ENCODE measurements around the gene FAM114A2.

FAM114A2 gene

DNA sequence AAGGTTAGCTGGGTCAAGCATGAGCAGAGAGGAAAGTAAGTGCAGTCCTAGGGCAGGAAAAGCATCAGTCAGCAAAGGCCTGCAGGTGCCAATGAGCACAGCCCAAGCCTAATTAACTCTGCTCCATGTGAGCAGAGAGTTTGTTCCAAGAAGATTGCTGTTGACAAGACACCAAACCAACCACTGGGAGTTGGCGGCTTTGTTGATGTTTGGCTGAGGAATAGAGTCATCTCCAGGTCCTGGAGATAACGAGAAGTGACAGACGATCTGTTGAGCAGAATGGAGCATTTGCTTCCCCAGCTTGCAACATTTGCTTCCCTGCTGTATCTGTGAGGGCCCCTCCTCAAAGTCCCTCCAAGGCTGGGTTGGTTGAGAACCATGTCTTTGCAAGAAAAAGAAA, 68.2 kb downstream of the FAM114A2 start:
- Mint-ChIP-seq H3K27ac (ENCODE audit: low read depth) (no peak overlapping the region), H3K4me3 (no peak overlapping the region), H3K4me1 (no peaks in the 10 kb centered on the region), H3K36me3 (ENCODE audit: insufficient read depth) (no peaks in the 10 kb centered on the region), H3K27me3 (peaks cover 1% of the 10 kb centered on the region), H3K9me3 (no peaks in the 10 kb centered on the region)
- ATAC-seq (replicated peaks; ENCODE audit: extremely low read depth, poor library complexity, severe bottlenecking) (no peak), DNase-seq (ENCODE audit: low spot score in 2 of 2) (no peak)

DNA sequence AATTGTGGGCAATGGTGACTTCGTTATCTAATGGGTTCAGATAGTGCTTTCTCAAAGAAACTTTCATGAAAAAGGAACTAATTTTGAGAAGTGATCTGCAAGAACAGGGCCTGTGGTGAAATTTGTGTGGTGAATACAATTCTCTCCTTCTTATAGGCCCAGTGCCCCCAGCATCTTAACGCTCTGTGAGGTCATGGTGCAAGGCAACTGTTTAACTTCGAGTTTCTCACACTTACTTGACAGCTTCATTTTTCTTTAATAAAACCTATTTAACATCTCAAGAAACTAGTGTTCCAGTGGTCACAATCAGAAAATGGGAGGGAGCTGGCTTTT, 69.2 kb downstream of the FAM114A2 start:
- H3K36me3 Mint-ChIP-seq (ENCODE audit: insufficient read depth), result no peaks in the 10 kb centered on the region

DNA sequence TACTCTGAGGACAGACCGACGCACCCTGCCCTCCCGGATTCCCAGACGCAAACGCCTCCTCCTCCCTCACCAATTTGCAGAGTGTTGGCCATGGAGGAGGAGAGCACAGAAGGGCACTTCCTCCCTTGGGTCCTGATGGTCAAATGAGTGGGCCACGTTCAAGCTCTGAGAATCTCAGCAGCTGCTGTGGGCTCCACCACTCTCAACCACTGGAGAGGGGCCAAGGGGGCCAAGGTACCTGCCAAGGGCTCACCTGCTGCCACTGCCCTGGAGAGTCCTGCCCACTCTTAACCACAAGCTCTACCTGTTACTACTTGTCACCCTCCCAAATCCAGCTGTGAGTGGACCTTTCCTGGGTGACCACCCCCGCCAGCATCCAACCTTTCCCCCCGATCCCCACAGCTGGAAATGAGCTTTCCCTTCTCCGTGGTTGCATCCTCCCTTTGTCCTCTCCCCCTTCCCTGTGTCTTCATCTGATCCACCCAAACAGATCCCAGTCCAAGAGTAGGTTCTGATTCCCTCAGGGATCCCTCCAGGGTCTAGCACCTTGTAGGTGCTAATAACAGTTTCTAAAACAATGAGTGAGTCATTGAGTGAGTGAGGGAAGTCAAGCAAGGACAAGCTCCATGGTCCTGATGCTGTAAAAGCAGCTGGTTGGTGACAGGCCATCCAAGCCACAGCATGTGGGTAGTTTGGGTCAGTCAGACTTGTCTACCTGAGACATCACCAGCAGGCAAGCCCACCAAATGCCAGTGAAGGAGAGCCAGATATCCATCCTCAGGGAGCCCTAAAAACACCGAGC, 69.7 kb downstream of the FAM114A2 start:
- H3K27ac Mint-ChIP-seq (ENCODE audit: low read depth), result no peak overlapping the region
- DNase-seq (ENCODE audit: low spot score in 2 of 2), result no peak
- ATAC-seq (replicated peaks; ENCODE audit: extremely low read depth, poor library complexity, severe bottlenecking), result no peak
- no peaks in the 10 kb centered on the region for H3K36me3 Mint-ChIP-seq (ENCODE audit: insufficient read depth)
- no peaks in the 10 kb centered on the region for H3K27me3 Mint-ChIP-seq
- H3K4me3 Mint-ChIP-seq, result no peak overlapping the region
- H3K4me1 Mint-ChIP-seq, result no peaks in the 10 kb centered on the region
- no peaks in the 10 kb centered on the region for H3K9me3 Mint-ChIP-seq

More for the DNA sequence above, 69.2 kb downstream of the FAM114A2 start:
- Mint-ChIP-seq H3K4me1 (no peaks in the 10 kb centered on the region), H3K4me3 (no peak overlapping the region), H3K9me3 (no peaks in the 10 kb centered on the region), H3K27me3 (no peaks in the 10 kb centered on the region), H3K27ac (ENCODE audit: low read depth) (no peak overlapping the region)
- DNase-seq (ENCODE audit: low spot score in 2 of 2) (no peak), ATAC-seq (replicated peaks; ENCODE audit: extremely low read depth, poor library complexity, severe bottlenecking) (no peak)

DNA sequence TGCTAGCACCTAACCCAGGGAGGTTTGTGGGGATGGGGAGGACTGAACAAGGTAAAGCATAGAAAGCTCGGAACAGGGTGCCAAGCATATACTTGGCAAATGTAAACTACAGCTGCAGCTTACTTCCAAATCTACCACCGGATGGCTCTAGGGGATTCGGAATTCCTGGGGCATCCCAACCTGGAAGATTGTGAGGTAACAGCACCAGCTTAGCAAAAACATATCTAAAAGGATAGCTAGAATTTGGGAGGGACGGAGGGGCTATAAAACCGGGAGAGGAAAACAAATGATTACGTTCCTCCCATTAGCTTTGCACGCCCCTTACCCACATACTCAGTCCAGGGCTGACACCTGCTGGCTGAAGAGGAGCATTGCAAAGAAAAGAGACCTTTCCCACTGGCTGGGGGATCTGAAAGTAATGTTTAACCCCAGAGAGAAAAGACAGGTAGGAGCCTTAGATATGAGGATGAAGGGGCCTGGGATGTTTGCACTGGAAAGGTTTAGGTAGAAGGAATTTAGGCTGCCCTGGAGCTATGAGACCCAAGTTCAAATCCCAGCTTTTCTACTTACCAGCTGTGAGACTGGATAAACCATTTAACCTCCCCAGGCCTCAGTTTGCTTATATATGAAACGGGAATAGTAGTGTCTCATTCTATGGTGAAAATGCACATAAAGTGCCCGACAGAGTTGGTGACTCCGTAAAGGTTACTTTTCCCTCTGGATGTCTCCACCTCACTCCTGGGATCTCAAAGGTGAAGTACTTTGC, 73.6 kb downstream of the FAM114A2 start:
- ATAC-seq (replicated peaks; ENCODE audit: extremely low read depth, poor library complexity, severe bottlenecking) (no peak), DNase-seq (ENCODE audit: low spot score in 2 of 2) (peak in 1 of 2 donors; percentile 22)
- H3K4me1 Mint-ChIP-seq, result peaks cover 11% of the 10 kb centered on the region
- H3K9me3 Mint-ChIP-seq, result no peaks in the 10 kb centered on the region
- H3K4me3 Mint-ChIP-seq, result no peak overlapping the region
- no peaks in the 10 kb centered on the region for H3K27me3 Mint-ChIP-seq
- no peak overlapping the region for H3K27ac Mint-ChIP-seq (ENCODE audit: low read depth)
- H3K36me3 Mint-ChIP-seq (ENCODE audit: insufficient read depth), result peaks cover 4% of the 10 kb centered on the region

DNA sequence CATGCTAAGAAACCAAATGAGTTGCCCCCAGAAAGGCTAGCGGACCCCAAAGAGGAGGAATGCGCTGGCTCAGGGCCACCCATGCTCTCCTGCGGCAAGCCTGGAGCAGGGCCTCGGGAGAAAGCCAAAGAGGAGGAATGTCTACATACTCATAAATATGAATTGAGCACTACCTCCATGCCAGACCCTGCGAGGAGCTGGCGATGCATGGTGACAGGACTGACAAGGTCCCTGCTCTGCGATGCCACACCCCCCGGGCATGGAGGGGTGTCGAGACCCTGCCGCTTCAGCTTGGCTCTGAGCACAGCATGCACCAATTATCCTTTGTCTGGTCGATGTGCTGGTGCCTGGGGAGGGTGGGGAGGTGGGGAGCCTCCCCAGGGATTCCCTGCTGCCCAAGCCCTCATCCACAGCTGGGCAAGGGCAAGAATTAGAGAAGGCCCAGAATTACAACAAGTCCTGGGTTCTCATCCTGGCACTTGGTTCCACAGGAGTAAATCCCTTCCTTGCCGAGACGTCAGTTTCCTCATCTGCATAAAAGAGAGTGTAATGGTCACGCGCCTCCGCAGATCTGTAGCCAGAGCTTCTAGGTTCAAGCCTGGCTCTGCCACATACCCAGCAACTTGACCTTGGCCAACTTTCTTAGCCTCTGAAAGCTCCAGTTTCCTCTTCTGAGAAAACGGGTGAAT, 74.4 kb downstream of the FAM114A2 start:
- Mint-ChIP-seq H3K27ac (ENCODE audit: low read depth) (no peak overlapping the region), H3K27me3 (no peaks in the 10 kb centered on the region), H3K36me3 (ENCODE audit: insufficient read depth) (peaks cover 4% of the 10 kb centered on the region), H3K4me3 (no peak overlapping the region), H3K4me1 (peaks cover 18% of the 10 kb centered on the region), H3K9me3 (no peaks in the 10 kb centered on the region)
- DNase-seq (ENCODE audit: low spot score in 2 of 2) (no peak), ATAC-seq (replicated peaks; ENCODE audit: extremely low read depth, poor library complexity, severe bottlenecking) (no peak)

DNA sequence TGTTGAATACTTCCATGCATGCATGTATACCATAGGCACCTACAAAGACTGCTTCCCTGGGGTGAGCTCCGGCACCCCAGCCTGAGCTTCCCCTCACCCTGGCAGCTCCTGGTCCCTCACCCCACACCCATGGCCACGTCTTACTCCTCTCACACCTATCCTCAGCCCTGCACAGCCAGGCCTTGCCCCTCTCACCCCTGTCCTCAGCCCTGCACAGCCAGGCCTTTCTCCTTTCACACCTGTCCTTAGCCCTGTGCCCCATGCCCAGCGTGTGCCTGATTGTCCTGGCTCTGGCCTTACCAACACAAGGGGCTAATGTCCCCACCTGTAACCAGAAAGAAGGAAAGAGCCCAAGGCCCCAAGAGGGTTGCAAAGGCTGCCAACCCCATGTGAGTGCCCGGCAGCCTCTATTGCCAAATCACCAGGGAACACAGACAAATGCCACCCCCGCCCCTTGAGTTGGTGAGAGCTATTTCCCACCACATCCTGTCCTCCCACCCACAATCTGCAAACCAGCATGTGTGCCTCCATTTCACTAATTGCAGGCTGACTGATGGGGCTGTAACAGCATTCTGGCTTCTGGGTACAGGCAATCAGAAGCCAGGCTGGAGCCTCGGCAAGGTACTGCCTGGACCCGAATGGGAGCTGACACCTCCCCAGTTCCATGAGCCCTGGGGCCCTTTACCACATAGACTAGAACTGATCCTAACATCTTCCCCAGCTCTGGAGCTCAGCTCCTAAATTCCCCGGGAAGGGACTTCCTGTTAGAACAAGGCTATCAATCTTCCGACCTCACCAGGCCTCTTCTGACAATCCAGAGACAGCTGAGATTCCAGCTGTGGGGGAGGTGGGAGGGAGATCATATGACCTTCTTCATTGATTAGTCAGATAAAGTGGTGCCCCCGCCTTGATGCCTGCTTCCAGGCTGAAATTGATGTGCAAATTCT, 78.2 kb downstream of the FAM114A2 start:
- Mint-ChIP-seq H3K9me3 (no peaks in the 10 kb centered on the region), H3K27me3 (no peaks in the 10 kb centered on the region), H3K4me1 (peaks cover 21% of the 10 kb centered on the region), H3K27ac (ENCODE audit: low read depth) (peak overlapping the region; percentile 49), H3K36me3 (ENCODE audit: insufficient read depth) (peaks cover 4% of the 10 kb centered on the region), H3K4me3 (peak overlapping the region; percentile 44)
- no peak for DNase-seq (ENCODE audit: low spot score in 2 of 2)
- peak; percentile 77 for ATAC-seq (replicated peaks; ENCODE audit: extremely low read depth, poor library complexity, severe bottlenecking)

DNA sequence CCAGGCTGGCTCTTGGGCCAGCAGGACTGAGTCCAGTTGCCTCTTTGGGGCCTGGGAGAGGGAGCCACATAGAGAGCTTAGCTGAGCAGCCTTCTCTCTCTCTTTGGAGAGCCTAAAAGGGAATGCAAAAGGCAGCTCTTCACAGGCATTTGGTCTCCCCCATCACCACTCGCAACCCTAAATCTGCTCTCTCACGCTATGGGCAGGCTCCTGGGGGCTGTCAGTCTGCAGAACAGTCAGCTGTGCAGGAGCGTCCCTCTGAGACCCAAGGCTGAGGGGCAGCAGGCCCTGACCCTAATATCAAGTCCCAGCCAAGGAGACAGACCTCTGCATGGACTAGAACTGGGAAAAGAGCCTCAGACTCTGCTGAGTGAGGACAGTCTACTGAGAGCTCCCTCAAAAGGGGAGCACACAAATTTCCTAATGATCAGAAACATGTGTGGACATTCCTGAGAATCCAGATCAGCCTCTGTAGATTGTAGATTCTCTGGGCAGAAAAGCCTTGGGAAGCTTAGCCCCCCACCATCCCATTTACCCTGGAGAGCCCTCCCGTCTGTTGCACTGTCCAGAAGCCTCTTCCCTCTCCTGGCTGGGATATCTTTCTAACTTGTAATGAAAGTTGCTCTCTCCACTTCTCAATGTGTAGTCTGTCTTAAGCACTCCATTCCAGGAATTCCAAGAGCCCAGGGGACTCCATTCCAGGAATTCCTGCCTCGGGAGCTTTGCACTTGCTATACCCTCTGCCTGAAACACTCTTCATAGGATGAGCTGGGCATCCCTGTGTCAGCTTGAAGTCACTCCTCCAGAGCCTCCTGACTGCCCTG, 79.4 kb downstream of the FAM114A2 start:
- Mint-ChIP-seq H3K4me3 (peak overlapping the region; percentile 44), H3K36me3 (ENCODE audit: insufficient read depth) (peaks cover 4% of the 10 kb centered on the region), H3K4me1 (peaks cover 21% of the 10 kb centered on the region), H3K9me3 (no peaks in the 10 kb centered on the region), H3K27ac (ENCODE audit: low read depth) (no peak overlapping the region), H3K27me3 (no peaks in the 10 kb centered on the region)
- ATAC-seq (replicated peaks; ENCODE audit: extremely low read depth, poor library complexity, severe bottlenecking) (no peak), DNase-seq (ENCODE audit: low spot score in 2 of 2) (no peak)

DNA sequence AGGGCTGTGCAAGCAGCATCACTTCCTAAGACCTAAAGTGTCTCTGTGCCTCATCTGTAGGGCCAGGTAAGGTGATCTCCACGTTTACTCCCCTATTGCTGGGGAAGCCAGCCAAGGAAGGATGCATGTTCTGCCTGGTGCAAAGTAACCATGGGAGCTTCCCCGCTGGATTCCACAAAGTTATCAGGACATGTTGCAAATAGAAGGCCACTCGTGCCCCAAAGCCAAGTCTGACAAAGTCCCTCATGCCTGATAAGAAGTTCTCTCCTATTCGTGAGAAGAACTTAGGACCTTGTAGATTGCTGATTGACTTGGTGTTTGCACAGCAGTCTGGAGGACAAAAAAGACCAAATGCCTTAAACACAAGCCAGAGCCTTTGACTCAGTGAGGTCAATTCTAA, 81.5 kb downstream of the FAM114A2 start:
- Mint-ChIP-seq H3K9me3 (no peaks in the 10 kb centered on the region), H3K27ac (ENCODE audit: low read depth) (no peak overlapping the region), H3K4me3 (no peak overlapping the region), H3K27me3 (no peaks in the 10 kb centered on the region), H3K4me1 (peaks cover 21% of the 10 kb centered on the region), H3K36me3 (ENCODE audit: insufficient read depth) (peaks cover 2% of the 10 kb centered on the region)
- ATAC-seq (replicated peaks; ENCODE audit: extremely low read depth, poor library complexity, severe bottlenecking) (no peak), DNase-seq (ENCODE audit: low spot score in 2 of 2) (no peak)

DNA sequence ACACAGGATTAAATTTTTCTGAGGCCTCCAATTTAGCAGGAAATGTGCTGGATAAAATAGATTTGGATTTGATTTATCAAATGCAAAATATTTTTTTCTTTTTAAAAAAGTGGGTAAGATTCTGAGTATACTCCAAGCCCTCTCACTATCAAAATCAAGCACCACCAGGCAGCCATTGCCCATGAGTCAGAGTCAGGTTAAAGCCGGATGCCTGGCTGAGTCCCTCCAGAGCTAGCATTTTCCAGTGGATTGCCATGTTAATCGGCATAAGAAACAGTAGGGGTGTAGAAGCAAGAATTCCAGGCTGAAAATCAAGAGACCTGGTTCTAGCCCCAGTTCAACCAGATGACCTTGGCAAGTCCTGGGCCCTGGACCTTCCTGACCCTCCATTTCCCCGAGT, 85.3 kb downstream of the FAM114A2 start:
- ATAC-seq (replicated peaks; ENCODE audit: extremely low read depth, poor library complexity, severe bottlenecking) (no peak), DNase-seq (ENCODE audit: low spot score in 2 of 2) (no peak)
- H3K4me3 Mint-ChIP-seq, result no peak overlapping the region
- no peaks in the 10 kb centered on the region for H3K36me3 Mint-ChIP-seq (ENCODE audit: insufficient read depth)
- no peaks in the 10 kb centered on the region for H3K27me3 Mint-ChIP-seq
- no peaks in the 10 kb centered on the region for H3K4me1 Mint-ChIP-seq
- H3K27ac Mint-ChIP-seq (ENCODE audit: low read depth), result no peak overlapping the region
- no peaks in the 10 kb centered on the region for H3K9me3 Mint-ChIP-seq

DNA sequence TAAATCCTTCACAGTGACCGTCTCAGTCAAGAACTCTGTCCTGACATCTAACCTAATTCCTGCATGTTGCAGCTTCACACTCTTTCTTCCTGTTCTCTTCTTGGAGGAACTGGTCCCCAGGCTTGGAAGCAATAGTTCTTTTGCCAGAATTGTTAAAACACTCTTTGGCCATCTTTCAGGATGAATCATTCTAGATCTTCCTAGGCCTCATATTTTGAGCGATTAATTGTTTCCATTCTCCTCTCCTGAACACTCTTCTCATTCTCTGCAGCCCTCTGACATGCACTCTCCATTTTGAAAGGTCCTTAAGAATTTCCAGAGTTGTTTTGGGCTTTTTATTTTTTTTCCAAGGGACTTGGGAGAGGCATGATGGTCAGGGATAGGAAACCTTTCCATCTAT, 85.8 kb downstream of the FAM114A2 start:
- DNase-seq (ENCODE audit: low spot score in 2 of 2) (no peak), ATAC-seq (replicated peaks; ENCODE audit: extremely low read depth, poor library complexity, severe bottlenecking) (no peak)
- Mint-ChIP-seq H3K9me3 (no peaks in the 10 kb centered on the region), H3K4me3 (no peak overlapping the region), H3K27me3 (no peaks in the 10 kb centered on the region), H3K36me3 (ENCODE audit: insufficient read depth) (no peaks in the 10 kb centered on the region), H3K4me1 (no peaks in the 10 kb centered on the region), H3K27ac (ENCODE audit: low read depth) (no peak overlapping the region)

DNA sequence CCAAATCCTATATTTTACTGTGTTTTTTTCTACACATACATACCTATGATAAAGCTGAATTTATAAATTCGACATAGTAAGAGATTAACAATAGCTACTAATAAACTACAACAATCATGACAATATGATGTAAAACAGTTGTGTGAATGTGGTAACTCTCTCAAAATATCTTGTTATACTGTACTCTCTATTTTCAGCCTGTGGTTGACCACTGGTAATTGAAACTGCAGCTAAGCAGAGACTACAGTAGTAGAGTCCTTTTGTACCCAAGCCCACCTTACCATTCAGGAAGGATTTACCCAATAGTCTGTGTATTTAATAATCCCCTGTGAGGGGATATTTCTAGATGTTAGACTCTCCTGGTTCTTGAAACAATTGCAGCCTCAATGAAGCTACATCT, 86.7 kb downstream of the FAM114A2 start:
- Mint-ChIP-seq H3K27me3 (no peaks in the 10 kb centered on the region), H3K4me3 (no peak overlapping the region), H3K4me1 (no peaks in the 10 kb centered on the region), H3K36me3 (ENCODE audit: insufficient read depth) (no peaks in the 10 kb centered on the region), H3K27ac (ENCODE audit: low read depth) (no peak overlapping the region), H3K9me3 (no peaks in the 10 kb centered on the region)
- ATAC-seq (replicated peaks; ENCODE audit: extremely low read depth, poor library complexity, severe bottlenecking) (no peak), DNase-seq (ENCODE audit: low spot score in 2 of 2) (no peak)
